ENCODE results near the gene MLLT11. TPM values are rescaled to one million over a fixed set of nuclear protein-coding genes. Genes with fewer than 3 reads are reported as not detected.
"Not testable (repeated sequence)": the region's sequence is repeated elsewhere in the genome, so short reads cannot be mapped to it uniquely, and the experiment has no call there.

The MLLT11 gene
- total RNA-seq, 4 donors from 2014 or later, result 0.46 to 1.6 (median 1.2) TPM

DNA sequence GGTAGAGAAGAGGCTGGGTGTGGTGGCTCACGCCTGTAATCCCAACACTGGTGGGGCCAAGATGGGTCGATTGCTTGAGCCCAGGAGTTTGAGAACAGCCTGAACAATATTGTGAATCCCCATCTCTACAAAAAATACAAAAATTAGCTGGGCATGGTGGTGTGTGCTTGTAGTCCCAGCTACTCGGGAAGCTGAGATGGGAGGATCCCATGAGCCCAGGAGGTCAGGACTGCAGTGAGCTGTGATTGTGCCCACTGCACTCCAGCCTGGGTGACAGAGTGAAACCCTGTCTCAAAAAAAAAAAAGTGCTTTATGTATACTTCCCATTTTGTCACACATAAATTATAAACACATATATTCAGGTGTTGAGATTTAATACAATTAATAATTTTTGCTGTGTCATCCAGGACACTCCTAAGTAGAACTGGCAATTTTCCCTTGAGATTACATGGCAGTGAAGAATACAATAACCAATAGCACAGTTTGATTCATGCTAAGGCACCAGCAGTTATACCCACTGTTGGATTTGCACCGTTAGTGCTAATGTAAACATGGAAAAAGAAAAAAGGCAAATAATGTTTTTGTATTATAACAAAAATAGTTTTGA is 25.9 kb downstream of the MLLT11 start:
- WGBS, 2 donors, result 84 to 87% methylated on average over 4 of the region's 4 CpGs

DNA sequence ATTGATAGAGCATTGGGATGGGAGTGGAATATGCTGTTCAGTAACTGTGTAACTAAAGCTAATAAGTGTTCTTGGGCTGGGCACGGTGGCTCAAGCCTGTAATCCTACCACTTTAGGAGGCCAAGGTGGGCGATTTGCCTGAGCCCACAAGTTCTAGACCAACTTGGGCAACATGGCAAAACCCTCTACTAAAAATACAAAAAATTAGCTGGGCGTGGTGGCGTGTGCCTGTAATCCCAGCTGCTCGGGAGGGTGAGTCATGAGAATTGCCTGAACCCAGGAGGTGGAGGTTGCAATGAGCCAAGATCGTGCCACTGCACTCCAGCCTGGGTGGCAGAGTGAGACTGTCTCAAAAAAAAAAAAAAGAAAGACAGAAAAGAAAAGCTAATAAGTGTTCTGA is 37.2 kb downstream of the MLLT11 start:
- intact Hi-C loops (cut with DNase I); H3K27ac ChIP-seq; DNase-seq; H3K4me1 ChIP-seq; H3K4me3 ChIP-seq (replicated peaks in 1 of 3); H3K27me3 ChIP-seq; H3K36me3 ChIP-seq; H3K9me3 ChIP-seq: not testable (repeated sequence)
- 94 to 96% methylated on average over 6 of the region's 6 CpGs for WGBS, 2 donors

More for the DNA sequence above, 25.9 kb downstream of the MLLT11 start:
- TF ChIP-seq, protein P1, sequence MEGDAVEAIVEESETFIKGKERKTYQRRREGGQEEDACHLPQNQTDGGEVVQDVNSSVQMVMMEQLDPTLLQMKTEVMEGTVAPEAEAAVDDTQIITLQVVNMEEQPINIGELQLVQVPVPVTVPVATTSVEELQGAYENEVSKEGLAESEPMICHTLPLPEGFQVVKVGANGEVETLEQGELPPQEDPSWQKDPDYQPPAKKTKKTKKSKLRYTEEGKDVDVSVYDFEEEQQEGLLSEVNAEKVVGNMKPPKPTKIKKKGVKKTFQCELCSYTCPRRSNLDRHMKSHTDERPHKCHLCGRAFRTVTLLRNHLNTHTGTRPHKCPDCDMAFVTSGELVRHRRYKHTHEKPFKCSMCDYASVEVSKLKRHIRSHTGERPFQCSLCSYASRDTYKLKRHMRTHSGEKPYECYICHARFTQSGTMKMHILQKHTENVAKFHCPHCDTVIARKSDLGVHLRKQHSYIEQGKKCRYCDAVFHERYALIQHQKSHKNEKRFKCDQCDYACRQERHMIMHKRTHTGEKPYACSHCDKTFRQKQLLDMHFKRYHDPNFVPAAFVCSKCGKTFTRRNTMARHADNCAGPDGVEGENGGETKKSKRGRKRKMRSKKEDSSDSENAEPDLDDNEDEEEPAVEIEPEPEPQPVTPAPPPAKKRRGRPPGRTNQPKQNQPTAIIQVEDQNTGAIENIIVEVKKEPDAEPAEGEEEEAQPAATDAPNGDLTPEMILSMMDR (IDR thresholded peaks at IDR 0.05), result no peak
- no peak overlapping the region for H3K27ac ChIP-seq
- H3K9me3 ChIP-seq, result no peaks in the 10 kb centered on the region
- DNase-seq, result no peak
- H3K36me3 ChIP-seq, result no peaks in the 10 kb centered on the region
- intact Hi-C loops (cut with DNase I), result no loop called here
- H3K4me3 ChIP-seq (replicated peaks in 1 of 3), result no peak overlapping the region
- H3K4me1 ChIP-seq, result no peaks in the 10 kb centered on the region
- no peaks in the 10 kb centered on the region for H3K27me3 ChIP-seq

DNA sequence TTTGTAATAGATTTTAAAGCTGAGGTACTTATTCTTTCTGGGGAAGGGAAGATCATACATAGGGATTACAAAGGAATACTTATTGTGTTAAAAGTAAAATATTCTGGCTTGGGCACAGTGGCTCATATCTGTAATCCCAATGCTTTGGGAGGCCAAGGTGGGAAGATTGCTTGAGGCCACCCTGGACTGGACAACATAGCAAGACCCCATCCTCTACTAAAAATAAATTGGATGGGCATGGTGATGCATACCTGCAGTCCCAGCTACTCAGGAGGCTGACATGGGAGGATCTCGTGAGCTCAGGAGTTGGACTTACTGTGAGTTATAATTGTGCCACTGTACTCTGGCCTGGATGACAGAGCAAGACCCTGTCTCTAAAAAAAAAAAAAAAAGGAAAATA is 37.9 kb downstream of the MLLT11 start:
- intact Hi-C loops (cut with DNase I), result no loop called here
- Histone ChIP-seq H3K9me3 (no peaks in the 10 kb centered on the region), H3K4me1 (no peaks in the 10 kb centered on the region), H3K36me3 (peaks cover 0 to 3% of the 10 kb centered on the region in 2 donors), H3K27ac (no peak overlapping the region), H3K27me3 (no peaks in the 10 kb centered on the region), H3K4me3 (replicated peaks in 1 of 3) (no peak overlapping the region)
- TF ChIP-seq, protein P1 (IDR thresholded peaks at IDR 0.05), result no peak
- TF ChIP-seq POLR2A (IDR thresholded peaks at IDR 0.05), result no peak
- DNase-seq, result no peak
- 100% methylated on average over 1 of the region's 1 CpG for WGBS, 2 donors

DNA sequence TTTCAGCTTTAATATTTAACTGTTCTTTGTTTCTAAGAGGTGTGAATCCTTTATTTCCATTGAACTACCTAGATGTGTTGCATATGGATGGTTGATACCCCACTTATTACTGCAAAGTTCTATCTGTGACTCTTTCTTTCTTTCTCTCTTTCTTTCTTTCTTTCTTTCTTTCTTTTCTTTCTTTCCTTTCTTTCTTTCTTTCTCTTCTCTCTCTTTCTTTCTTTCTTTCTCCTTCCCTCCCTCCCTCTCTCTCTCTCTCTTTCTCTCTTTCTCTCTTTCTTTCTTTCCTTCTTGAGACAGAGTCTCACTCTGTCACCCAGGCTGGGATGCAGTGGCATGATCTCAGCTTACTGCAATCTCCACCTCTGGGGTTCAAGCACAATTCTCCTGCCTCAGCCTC is 44.4 kb downstream of the MLLT11 start:
- DNase-seq, result no peak
- Histone ChIP-seq H3K27me3 (no peaks in the 10 kb centered on the region), H3K36me3 (peaks cover 0 to 11% of the 10 kb centered on the region in 2 donors), H3K27ac (no peak overlapping the region), H3K4me1 (no peaks in the 10 kb centered on the region), H3K9me3 (no peaks in the 10 kb centered on the region), H3K4me3 (replicated peaks in 1 of 3) (no peak overlapping the region)
- TF ChIP-seq POLR2A (IDR thresholded peaks at IDR 0.05), result no peak
- TF ChIP-seq, protein P1 (IDR thresholded peaks at IDR 0.05), result no peak
- intact Hi-C loops (cut with DNase I), result loop anchor here (5.0 kb wide), 1 partner anchor 53 kb away; the partner anchor contains the start of gene TNFAIP8L2

DNA sequence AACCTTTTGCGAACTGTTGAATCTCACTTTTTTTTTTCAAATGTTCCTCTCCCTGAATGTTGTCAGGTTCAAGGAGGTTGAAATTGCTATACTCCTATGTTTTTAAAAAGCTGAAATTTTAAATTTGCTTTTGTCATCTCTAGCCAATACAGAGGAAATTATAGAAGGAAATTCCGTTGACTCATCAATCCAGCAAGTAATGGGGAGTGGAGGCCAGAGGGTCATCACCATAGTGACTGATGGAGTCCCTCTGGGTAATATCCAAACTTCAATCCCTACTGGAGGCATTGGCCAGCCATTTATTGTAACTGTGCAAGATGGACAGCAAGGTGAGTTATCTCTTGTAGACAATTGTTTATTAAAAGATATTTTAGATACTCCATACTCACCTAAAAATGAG is 46.7 kb downstream of the MLLT11 start:
- Histone ChIP-seq H3K9me3 (no peaks in the 10 kb centered on the region), H3K36me3 (peaks cover 0 to 11% of the 10 kb centered on the region in 2 donors), H3K27me3 (no peaks in the 10 kb centered on the region), H3K4me1 (no peaks in the 10 kb centered on the region), H3K27ac (no peak overlapping the region), H3K4me3 (replicated peaks in 1 of 3) (no peak overlapping the region)
- 78 to 82% methylated on average over 2 of the region's 2 CpGs for WGBS, 2 donors
- intact Hi-C loops (cut with DNase I), result no loop called here
- DNase-seq, result no peak
- TF ChIP-seq, protein P1 (IDR thresholded peaks at IDR 0.05), result no peak
- no peak for TF ChIP-seq POLR2A (IDR thresholded peaks at IDR 0.05)

Data from thyroid gland (tissue), 4 donors.